CD4-positive, alpha-beta T cell (primary cell): ENCODE measurements around the gene ARNT2. TPM values are rescaled to one million over a fixed set of nuclear protein-coding genes. Genes with fewer than 3 reads are reported as not detected.

Experiments
- ATAC-seq: fragments of 200-7000 bp; cut with Tn5 transposase; one replicate; pipeline ENCODE4 v1.10.0; 2022; ENCODE audit warnings: mild to moderate bottlenecking; ENCODE audit not compliant: poor library complexity
- CTCF ChIA-PET: fragments of 350-600 bp; sonication (Branson Sonifier 250); formaldehyde crosslinking; loops from one replicate; lab custom pipeline; 2021; ENCODE audit warnings: antibody characterized with exemption, inconsistent platforms; lab: Charles Lee
- POLR2A ChIA-PET: fragments of 350-600 bp; sonication (Branson Sonifier 250); formaldehyde crosslinking; loops from one replicate; lab custom pipeline; 2021; ENCODE audit warnings: antibody characterized with exemption, inconsistent platforms; lab: Charles Lee
- DNase-seq, 14 experiments: peaks; one replicate each; pipeline ENCODE4 v3.0.0-alpha.2; 2013 to 2020; ENCODE audit warnings: mixed read lengths in 2 of 14
- H3K27ac ChIP-seq, 2 donors: one replicate each; pipeline versions ENCODE4 v1.5.1 to v1.7.0; 2013; ENCODE audit warnings: low read length in 2 of 2, low read depth in 1 of 2, mild to moderate bottlenecking in 1 of 2
- H3K27me3 ChIP-seq, 2 experiments: 1 replicate in 1 of 2; 2 replicates in 1 of 2; pipeline versions ENCODE4 v1.6.1 to v1.7.0; 2013; ENCODE audit warnings: low read length in 2 of 2, control low read depth in 1 of 2, mild to moderate bottlenecking in 1 of 2, moderate library complexity in 1 of 2; ENCODE audit not compliant: insufficient read depth in 2 of 2, control insufficient read depth in 1 of 2
- H3K36me3 ChIP-seq: one replicate; pipeline ENCODE4 v1.6.1; 2013; ENCODE audit warnings: low read length, control low read depth; ENCODE audit not compliant: insufficient read depth
- H3K4me1 ChIP-seq: one replicate; pipeline ENCODE4 v1.6.1; 2013; ENCODE audit warnings: low read length, control low read depth; ENCODE audit not compliant: insufficient read depth
- H3K4me3 ChIP-seq: one replicate; pipeline ENCODE4 v1.5.1; 2013; ENCODE audit warnings: mild to moderate bottlenecking, low read length, moderate library complexity
- H3K9me3 ChIP-seq, 2 experiments: 1 replicate in 1 of 2; 2 replicates in 1 of 2; pipeline versions ENCODE4 v1.6.1 to v1.7.0; 2013; ENCODE audit warnings: low read length in 2 of 2, mild to moderate bottlenecking in 2 of 2, control low read depth in 1 of 2, moderate library complexity in 1 of 2; ENCODE audit not compliant: control insufficient read depth in 1 of 2, insufficient read depth in 1 of 2
- H3K27ac Mint-ChIP-seq: one replicate; pipeline ENCODE4 v1.8.0; 2020; ENCODE audit warnings: mixed read lengths
- H3K27me3 Mint-ChIP-seq: one replicate; pipeline ENCODE4 v1.8.0; 2021; ENCODE audit warnings: mixed read lengths
- H3K36me3 Mint-ChIP-seq: one replicate; pipeline ENCODE4 v1.8.0; 2021; ENCODE audit warnings: low read depth, mixed read lengths
- H3K4me1 Mint-ChIP-seq: one replicate; pipeline ENCODE4 v1.8.0; 2021; ENCODE audit warnings: low read depth, mixed read lengths
- H3K4me3 Mint-ChIP-seq: one replicate; pipeline ENCODE4 v1.8.0; 2020; ENCODE audit warnings: mild to moderate bottlenecking, mixed read lengths
- H3K9me3 Mint-ChIP-seq: one replicate; pipeline ENCODE4 v1.8.0; 2020; ENCODE audit warnings: mixed read lengths
- CTCF ChIP-seq: fragments of 200-600 bp; IDR thresholded peaks from one replicate; pipeline ENCODE4 v1.8.0; 2022; ENCODE audit warnings: antibody characterized with exemption, mild to moderate bottlenecking
- intact Hi-C, 2 experiments: fragments of 100-400 bp; cut with DNase I in 1 of 2; cut with micrococcal nuclease in 1 of 2; formaldehyde crosslinking; loops; one replicate each; pipeline versions ENCODE4 v1.15.1 to v1.9.0; 2023 to 2025; cut with DNase I, micrococcal nuclease
- total RNA-seq, 174 experiments: library from RNA in 2 of 174; stranded (reverse) in 2 of 174; gene quantifications; one replicate each; pipeline ENCODE4 v1.2.3 and lab custom pipeline; 2021 to 2026

The ARNT2 gene
- total RNA-seq, 2 experiments from 2014 or later = not detected

GRCh38 chr15:80531388-80531787, 127.2 kb downstream of the ARNT2 start:
- Histone ChIP-seq H3K36me3 (no peaks in the 10 kb centered on the region), H3K27ac (no peak overlapping the region), H3K4me1 (no peaks in the 10 kb centered on the region), H3K27me3 (peaks cover 0 to 3% of the 10 kb centered on the region in 2 experiments), H3K4me3 (no peak overlapping the region), H3K9me3 (peaks cover 0 to 4% of the 10 kb centered on the region in 2 experiments)
- no peaks in the 10 kb centered on the region for H3K36me3 Mint-ChIP-seq
- intact Hi-C loops = loop anchor here in 1 of 2 experiments (10.0 kb wide), 1 partner anchor 63 kb away; no protein-coding TSS in a partner anchor
- no peak overlapping the region for H3K4me3 Mint-ChIP-seq
- H3K27ac Mint-ChIP-seq = no peak overlapping the region
- peaks cover 6% of the 10 kb centered on the region for H3K9me3 Mint-ChIP-seq
- ATAC-seq (no peak), DNase-seq (no peak)
- ChIA-PET CTCF (interaction anchor here (0.6 kb wide), 1 partner anchor 60 kb away, joined by 3 read pairs; no protein-coding TSS in a partner anchor), POLR2A (no interaction called here)
- peaks cover 40% of the 10 kb centered on the region for H3K27me3 Mint-ChIP-seq
- H3K4me1 Mint-ChIP-seq = no peaks in the 10 kb centered on the region
- TF ChIP-seq CTCF = no peak

GRCh38 chr15:80531796-80532195, 127.6 kb downstream of the ARNT2 start:
- CTCF ChIA-PET = no interaction called here
- Histone ChIP-seq H3K4me1 (no peaks in the 10 kb centered on the region), H3K27me3 (peaks cover 0 to 6% of the 10 kb centered on the region in 2 experiments), H3K36me3 (no peaks in the 10 kb centered on the region), H3K9me3 (peaks cover 0 to 4% of the 10 kb centered on the region in 2 experiments), H3K4me3 (no peak overlapping the region), H3K27ac (no peak overlapping the region)
- Mint-ChIP-seq H3K36me3 (no peaks in the 10 kb centered on the region), H3K4me1 (no peaks in the 10 kb centered on the region), H3K27ac (no peak overlapping the region), H3K9me3 (peaks cover 6% of the 10 kb centered on the region), H3K4me3 (no peak overlapping the region), H3K27me3 (peaks cover 40% of the 10 kb centered on the region)
- intact Hi-C loops = loop anchor here in 1 of 2 experiments (10.0 kb wide), 1 partner anchor 63 kb away; no protein-coding TSS in a partner anchor
- DNase-seq (no peak), ATAC-seq (no peak)
- POLR2A ChIA-PET = no interaction called here
- no peak for TF ChIP-seq CTCF

- TF ChIP-seq CTCF = no peak
- peaks cover 0 to 10% of the 10 kb centered on the region in 2 experiments for H3K27me3 ChIP-seq
- no peak overlapping the region for H3K4me3 ChIP-seq
- H3K4me1 Mint-ChIP-seq = no peaks in the 10 kb centered on the region
- H3K9me3 Mint-ChIP-seq = peaks cover 6% of the 10 kb centered on the region
- H3K36me3 ChIP-seq = no peaks in the 10 kb centered on the region
- DNase-seq (no peak), ATAC-seq (no peak)
- peaks cover 43% of the 10 kb centered on the region for H3K27me3 Mint-ChIP-seq
- no peaks in the 10 kb centered on the region for H3K4me1 ChIP-seq
- ChIA-PET CTCF (no interaction called here), POLR2A (no interaction called here)
- no peak overlapping the region for H3K27ac ChIP-seq
- H3K27ac Mint-ChIP-seq = no peak overlapping the region
- no peak overlapping the region for H3K4me3 Mint-ChIP-seq
- H3K9me3 ChIP-seq = peaks cover 0 to 4% of the 10 kb centered on the region in 2 experiments
- H3K36me3 Mint-ChIP-seq = no peaks in the 10 kb centered on the region
- intact Hi-C loops = loop anchor here in 1 of 2 experiments (10.0 kb wide), 1 partner anchor 61 kb away; no protein-coding TSS in a partner anchor
These were observed 129.7 kb downstream of the ARNT2 start for GRCh38 chr15:80533790-80534333.
